ENCODE results near the gene PCSK5. TPM values are rescaled to one million over a fixed set of nuclear protein-coding genes. Genes with fewer than 3 reads are reported as not detected.

Gene PCSK5
- total RNA-seq, 1 donor from 2014 or later, result 18.3 TPM

DNA sequence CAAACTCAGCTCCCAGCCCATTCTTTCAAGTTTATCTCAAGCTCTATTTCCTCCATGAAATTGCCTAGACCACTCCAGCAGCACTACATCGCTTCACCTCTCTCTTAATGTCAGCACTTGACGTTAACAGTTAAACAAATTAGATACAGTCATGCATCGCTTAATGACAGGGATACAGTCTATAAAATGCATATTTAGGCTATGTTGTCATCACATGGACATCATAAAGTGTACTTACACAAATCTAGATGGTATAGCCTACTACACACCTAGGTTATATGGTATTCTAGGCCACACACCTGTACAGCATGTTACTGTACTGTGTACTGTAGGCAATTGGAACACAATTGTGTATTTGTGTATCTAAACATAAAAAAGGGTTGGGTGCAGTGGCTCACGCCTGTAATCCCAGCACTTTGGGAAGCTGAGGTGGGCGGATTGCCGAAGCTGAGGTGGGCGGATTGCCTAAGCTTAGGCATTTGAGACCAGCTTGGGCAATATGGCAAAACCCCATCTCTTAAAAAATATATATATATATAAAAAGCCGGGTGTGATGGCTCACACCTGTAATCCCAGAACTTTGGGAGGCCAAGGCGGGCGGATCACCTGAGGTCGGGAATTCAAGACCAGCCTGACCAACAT is 13.4 kb upstream of the PCSK5 start:
- DNase-seq (ENCODE audit: extremely low spot score, unreplicated experiment), result no peak
- no peak overlapping the region for H3K4me3 Mint-ChIP-seq (ENCODE audit: unreplicated experiment)
- TF ChIP-seq, protein P1, sequence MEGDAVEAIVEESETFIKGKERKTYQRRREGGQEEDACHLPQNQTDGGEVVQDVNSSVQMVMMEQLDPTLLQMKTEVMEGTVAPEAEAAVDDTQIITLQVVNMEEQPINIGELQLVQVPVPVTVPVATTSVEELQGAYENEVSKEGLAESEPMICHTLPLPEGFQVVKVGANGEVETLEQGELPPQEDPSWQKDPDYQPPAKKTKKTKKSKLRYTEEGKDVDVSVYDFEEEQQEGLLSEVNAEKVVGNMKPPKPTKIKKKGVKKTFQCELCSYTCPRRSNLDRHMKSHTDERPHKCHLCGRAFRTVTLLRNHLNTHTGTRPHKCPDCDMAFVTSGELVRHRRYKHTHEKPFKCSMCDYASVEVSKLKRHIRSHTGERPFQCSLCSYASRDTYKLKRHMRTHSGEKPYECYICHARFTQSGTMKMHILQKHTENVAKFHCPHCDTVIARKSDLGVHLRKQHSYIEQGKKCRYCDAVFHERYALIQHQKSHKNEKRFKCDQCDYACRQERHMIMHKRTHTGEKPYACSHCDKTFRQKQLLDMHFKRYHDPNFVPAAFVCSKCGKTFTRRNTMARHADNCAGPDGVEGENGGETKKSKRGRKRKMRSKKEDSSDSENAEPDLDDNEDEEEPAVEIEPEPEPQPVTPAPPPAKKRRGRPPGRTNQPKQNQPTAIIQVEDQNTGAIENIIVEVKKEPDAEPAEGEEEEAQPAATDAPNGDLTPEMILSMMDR (IDR thresholded peaks at IDR 0.05), result no peak
- peaks cover 3% of the 10 kb centered on the region for H3K4me1 Mint-ChIP-seq (ENCODE audit: unreplicated experiment)
- H3K9me3 Mint-ChIP-seq (ENCODE audit: unreplicated experiment), result no peaks in the 10 kb centered on the region
- H3K27me3 Mint-ChIP-seq (ENCODE audit: unreplicated experiment), result no peaks in the 10 kb centered on the region
- no peak overlapping the region for H3K27ac Mint-ChIP-seq (ENCODE audit: unreplicated experiment)
- no peaks in the 10 kb centered on the region for H3K36me3 Mint-ChIP-seq (ENCODE audit: unreplicated experiment)

DNA sequence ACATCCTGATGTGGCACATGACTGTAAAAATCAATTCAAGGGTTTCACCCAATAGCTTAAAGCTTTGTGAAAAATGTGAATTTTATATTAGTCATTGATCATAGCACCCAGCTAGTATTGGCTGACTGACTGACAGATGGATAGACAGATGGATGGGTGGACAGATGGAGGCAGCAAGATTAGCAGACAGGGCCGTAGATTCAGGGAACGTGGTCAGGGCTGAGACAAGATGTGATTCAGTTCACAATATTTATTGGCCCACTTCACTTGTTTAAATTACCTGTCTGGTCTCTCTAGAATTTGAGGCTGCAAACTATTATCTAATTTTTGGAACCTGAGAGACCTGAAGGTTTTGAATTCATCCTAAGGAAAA is 12.0 kb upstream of the PCSK5 start:
- TF ChIP-seq, protein P1 (IDR thresholded peaks at IDR 0.05), result no peak
- H3K9me3 Mint-ChIP-seq (ENCODE audit: unreplicated experiment), result no peaks in the 10 kb centered on the region
- H3K4me1 Mint-ChIP-seq (ENCODE audit: unreplicated experiment), result peaks cover 3% of the 10 kb centered on the region
- no peak overlapping the region for H3K4me3 Mint-ChIP-seq (ENCODE audit: unreplicated experiment)
- no peak overlapping the region for H3K27ac Mint-ChIP-seq (ENCODE audit: unreplicated experiment)
- no peak for DNase-seq (ENCODE audit: extremely low spot score, unreplicated experiment)
- H3K27me3 Mint-ChIP-seq (ENCODE audit: unreplicated experiment), result no peaks in the 10 kb centered on the region
- no peaks in the 10 kb centered on the region for H3K36me3 Mint-ChIP-seq (ENCODE audit: unreplicated experiment)

DNA sequence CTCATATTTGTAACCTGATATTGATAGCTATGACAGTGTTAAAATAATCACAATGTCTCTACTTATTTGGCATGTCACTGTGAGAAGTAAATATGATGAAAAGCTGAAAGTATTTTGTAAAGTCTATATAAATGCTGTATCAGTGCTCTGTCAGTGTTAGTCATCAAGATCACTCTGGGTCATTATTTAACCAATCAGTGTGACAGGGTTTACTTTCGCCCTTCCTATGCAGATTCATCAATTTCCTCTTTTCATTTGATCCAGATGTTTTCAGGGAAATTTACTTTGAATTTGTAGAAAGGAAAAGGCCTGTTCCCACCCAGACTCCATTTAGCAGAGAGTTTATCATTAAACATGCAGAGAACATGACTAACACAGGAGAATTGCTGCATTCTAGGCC is 9.9 kb upstream of the PCSK5 start:
- no peak overlapping the region for H3K27ac Mint-ChIP-seq (ENCODE audit: unreplicated experiment)
- DNase-seq (ENCODE audit: extremely low spot score, unreplicated experiment), result no peak
- H3K4me1 Mint-ChIP-seq (ENCODE audit: unreplicated experiment), result peaks cover 3% of the 10 kb centered on the region
- no peaks in the 10 kb centered on the region for H3K9me3 Mint-ChIP-seq (ENCODE audit: unreplicated experiment)
- no peak overlapping the region for H3K4me3 Mint-ChIP-seq (ENCODE audit: unreplicated experiment)
- H3K27me3 Mint-ChIP-seq (ENCODE audit: unreplicated experiment), result no peaks in the 10 kb centered on the region
- TF ChIP-seq, protein P1 (IDR thresholded peaks at IDR 0.05), result no peak
- H3K36me3 Mint-ChIP-seq (ENCODE audit: unreplicated experiment), result no peaks in the 10 kb centered on the region

DNA sequence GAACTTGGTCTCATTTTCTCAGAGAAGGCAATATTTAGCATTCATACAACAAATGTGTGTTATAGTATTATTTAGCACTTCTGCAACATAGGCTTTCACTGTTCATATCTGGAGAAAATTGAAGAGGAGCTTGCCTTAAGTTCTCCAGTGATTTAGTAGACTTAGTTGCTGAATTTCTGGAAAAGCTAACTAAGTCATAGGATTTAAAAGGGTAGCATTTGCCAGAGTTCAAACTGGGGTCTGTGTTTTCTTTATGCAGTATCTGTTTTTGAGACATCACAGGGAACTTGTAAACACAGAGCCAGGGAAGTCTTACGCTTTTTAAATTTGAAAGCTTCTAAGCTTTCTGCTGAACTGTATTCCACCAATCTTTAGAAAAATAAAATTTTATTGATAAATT is 8.7 kb upstream of the PCSK5 start:
- no peak for DNase-seq (ENCODE audit: extremely low spot score, unreplicated experiment)
- H3K27me3 Mint-ChIP-seq (ENCODE audit: unreplicated experiment), result no peaks in the 10 kb centered on the region
- H3K4me3 Mint-ChIP-seq (ENCODE audit: unreplicated experiment), result no peak overlapping the region
- H3K36me3 Mint-ChIP-seq (ENCODE audit: unreplicated experiment), result no peaks in the 10 kb centered on the region
- no peaks in the 10 kb centered on the region for H3K9me3 Mint-ChIP-seq (ENCODE audit: unreplicated experiment)
- no peak overlapping the region for H3K27ac Mint-ChIP-seq (ENCODE audit: unreplicated experiment)
- H3K4me1 Mint-ChIP-seq (ENCODE audit: unreplicated experiment), result peaks cover 3% of the 10 kb centered on the region
- TF ChIP-seq, protein P1 (IDR thresholded peaks at IDR 0.05), result no peak

DNA sequence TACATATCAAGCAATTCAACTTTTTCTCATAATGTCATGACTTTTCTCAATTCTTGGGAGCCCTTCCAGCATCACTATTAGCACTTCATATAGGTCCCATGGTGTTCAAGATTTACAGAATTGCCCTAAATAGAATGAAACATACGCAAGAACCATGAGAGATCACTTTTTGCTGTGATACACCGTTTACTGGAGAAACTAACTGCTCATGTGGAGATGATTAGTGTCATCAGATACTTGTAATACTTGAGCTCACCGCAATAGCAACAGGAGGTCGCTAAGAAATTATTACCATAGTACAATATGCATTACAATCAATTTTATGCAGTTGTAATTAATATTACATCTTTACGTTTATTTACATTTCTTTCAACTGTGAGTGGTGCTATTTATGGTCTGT is 4.8 kb upstream of the PCSK5 start:
- Mint-ChIP-seq H3K36me3 (ENCODE audit: unreplicated experiment) (no peaks in the 10 kb centered on the region), H3K4me1 (ENCODE audit: unreplicated experiment) (peaks cover 10% of the 10 kb centered on the region), H3K4me3 (ENCODE audit: unreplicated experiment) (no peak overlapping the region), H3K27ac (ENCODE audit: unreplicated experiment) (no peak overlapping the region), H3K27me3 (ENCODE audit: unreplicated experiment) (no peaks in the 10 kb centered on the region), H3K9me3 (ENCODE audit: unreplicated experiment) (no peaks in the 10 kb centered on the region)
- TF ChIP-seq, protein P1 (IDR thresholded peaks at IDR 0.05), result no peak
- DNase-seq (ENCODE audit: extremely low spot score, unreplicated experiment), result no peak
